Measurements from ENCODE around the gene C1orf35. TPM values are rescaled to one million over a fixed set of nuclear protein-coding genes. Genes with fewer than 3 reads are reported as not detected.

The C1orf35 gene
- total RNA-seq, 1 donor from 2014 or later, result 7.3 TPM

DNA sequence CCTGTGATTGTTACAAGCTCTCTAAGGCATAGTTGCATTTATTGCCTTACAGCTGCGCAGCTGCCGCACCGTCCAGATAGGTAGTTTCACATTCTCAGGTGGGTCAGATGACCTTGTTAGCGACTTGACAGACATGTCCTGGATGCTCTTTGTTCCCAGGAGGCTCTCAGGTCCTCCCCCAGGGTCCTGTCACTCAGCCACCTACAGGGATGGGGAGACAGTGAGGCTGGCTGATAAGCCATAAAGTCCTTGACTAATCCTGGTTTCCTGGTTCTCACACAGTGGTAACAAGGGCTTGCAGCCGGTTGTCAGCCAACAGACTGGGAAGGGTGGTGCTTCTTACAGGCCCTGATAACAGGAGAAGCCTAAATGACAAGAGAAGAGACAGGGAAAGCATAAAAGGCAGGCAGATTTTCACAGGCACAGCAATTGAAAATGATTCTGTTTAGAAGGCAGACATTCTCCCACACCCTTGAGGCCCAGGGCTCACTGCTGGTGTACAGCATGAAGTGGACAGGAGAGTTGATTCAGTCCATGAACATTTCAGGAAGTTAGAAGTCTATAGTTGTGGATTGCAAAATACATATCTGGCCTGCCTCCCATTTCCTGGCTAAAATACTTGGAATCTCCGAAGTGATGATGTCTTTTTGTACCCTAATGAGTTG is 17.7 kb downstream of the C1orf35 start:
- ATAC-seq (ENCODE audit: poor library complexity) (peak; percentile 3), DNase-seq (peak; percentile 36)
- intact Hi-C loops (cut with DNase I), result no loop called here

DNA sequence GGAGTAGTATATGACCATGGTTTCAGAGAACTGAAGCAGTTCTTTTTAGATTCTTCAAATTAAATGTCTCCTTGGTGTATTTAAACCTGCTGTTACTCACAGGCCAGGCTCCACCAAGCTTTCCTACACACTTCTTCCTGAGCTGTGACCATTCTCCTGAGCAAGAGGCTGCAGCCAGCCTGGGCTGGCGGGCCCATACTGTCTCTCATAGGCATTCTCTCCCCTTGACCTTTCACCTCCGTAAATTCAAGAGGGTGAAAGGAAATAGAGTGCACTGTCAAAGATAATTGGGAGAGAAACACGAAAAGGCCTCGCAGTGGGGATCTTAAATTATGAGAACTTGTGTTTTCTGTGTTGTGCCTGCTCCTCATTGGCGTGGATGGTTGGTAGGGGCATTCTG is 18.3 kb downstream of the C1orf35 start:
- no peak for ATAC-seq (ENCODE audit: poor library complexity)
- DNase-seq, result peak; percentile 19
- intact Hi-C loops (cut with DNase I), result no loop called here

GRCh38 chr1:228084325-228084724 is 18.8 kb downstream of the C1orf35 start:
- intact Hi-C loops (cut with DNase I), result no loop called here
- DNase-seq (no peak), ATAC-seq (ENCODE audit: poor library complexity) (no peak)

DNA sequence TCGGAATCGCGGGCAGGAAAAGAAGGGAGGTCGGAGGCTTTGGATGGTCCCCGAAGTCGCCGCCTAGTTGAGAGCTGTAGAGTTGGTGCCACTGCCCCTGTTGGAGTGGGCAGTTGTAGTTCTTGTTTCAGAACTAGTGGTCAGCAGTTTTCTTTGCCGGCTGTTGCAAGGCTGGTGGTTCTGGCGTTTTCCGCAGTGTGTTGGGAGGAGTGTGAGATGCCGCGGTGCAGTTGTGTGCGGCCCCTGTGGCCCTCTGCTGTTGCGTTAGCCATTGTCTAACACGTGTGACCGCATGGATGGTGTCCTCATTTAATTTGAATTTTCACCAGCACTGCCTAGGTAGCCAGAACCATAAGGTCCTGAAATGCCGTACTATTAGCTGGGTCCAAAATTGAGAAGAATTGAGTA is 19.2 kb downstream of the C1orf35 start:
- intact Hi-C loops (cut with DNase I), result no loop called here
- DNase-seq, result peak; percentile 45
- no peak for ATAC-seq (ENCODE audit: poor library complexity)

DNA sequence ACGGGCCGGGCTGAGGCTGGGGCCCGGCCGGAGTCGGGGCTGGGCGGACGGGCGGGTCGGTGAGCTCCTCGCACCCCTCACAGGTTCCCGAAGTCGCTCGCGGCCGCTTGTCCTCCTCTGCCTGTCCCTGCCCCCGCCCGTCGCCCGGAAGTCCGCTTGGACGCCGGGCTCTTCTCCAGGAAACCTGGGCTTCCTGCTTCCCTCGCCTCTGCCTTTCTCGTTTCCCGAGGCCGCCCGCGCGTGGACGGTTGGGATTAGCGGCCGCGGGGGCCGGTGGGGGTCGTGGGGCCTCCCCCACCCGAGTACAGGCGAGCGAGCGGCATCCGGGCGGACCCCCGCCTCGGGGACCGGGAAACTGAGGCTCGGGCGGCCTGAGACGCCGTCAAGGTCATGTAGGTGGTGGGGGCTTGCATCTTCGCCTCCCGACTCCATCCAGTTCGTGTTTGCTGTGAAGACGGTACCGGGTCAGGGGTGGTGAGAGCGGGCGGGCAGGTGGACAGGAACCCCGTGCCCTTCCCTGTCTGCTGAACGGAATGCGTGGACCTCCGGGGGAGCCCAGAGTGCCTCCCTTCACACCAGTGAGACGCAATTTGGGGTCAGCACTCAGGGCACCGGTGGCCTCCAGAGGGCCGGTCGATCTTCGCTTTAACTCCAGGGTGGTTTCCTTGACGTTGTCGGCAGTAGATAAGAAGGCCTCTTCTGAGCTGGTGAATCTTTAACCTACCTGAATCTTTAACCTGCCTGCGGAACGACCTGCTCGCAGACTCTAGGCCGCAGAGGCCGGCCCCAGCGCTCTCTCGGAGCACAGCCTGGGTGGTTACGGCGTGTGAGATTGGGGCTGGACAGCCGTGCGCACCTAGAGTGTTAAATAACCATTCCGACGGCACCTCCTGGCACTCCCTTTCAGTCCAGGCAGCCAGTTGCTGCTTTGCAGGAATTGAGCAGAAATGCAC is 19.9 kb downstream of the C1orf35 start:
- peak; percentile 9 for ATAC-seq (ENCODE audit: poor library complexity)
- peak; percentile 76 for DNase-seq
- intact Hi-C loops (cut with DNase I), result no loop called here

DNA sequence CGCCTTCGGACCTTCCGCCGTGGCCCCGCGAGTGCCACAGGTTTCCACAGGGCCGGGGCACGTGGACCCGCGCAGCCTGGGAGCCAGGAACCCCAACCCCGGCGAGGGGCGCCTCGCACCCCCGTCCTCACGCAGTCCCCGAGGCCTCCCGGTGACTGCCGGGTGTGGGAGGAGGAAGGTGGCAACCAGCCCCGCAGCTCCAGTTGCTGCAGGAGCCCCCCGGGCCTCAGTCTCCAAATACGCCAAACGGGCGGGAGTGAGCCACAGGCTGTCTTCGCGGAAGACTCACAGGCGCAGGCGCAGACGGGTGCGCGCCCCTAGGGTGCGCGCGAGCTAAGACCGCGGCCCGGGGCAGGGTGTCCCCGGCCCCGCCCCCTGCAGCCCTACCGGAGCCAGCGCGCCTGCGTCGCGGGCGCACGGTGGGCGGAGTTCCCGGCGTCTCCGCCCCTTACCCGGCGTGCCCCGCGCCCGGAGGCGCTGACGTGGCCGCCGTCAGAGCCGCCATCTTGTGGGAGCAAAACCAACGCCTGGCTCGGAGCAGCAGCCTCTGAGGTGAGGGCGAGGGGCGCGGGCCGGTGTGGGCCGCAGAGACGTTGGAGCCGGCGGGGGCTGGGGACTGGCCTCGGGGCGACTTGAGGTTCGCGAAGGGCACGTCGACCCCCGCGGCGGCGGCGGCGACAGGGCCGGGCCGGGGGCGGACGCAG is 20.8 kb downstream of the C1orf35 start, which contains the start of gene ARF1:
TSS of gene ARF1 (plus strand) at position 495 of the 704 bp plus-strand sequence. CDS start 14,407 bp downstream, outside the sequence.
- ATAC-seq (ENCODE audit: poor library complexity), result peak; percentile 94
- intact Hi-C loops (cut with DNase I), result no loop called here
- peak; percentile 95 for DNase-seq

GRCh38 chr1:228081578-228082213 is 21.4 kb downstream of the C1orf35 start:
- ATAC-seq (ENCODE audit: poor library complexity) (peak; percentile 18), DNase-seq (peak; percentile 38)
- intact Hi-C loops (cut with DNase I), result no loop called here

- ATAC-seq (ENCODE audit: poor library complexity) (no peak), DNase-seq (peak; percentile 34)
- intact Hi-C loops (cut with DNase I), result no loop called here
These were observed 22.0 kb downstream of the C1orf35 start for GRCh38 chr1:228081144-228081543.

GRCh38 chr1:228079601-228080263 is 23.4 kb downstream of the C1orf35 start:
- intact Hi-C loops (cut with DNase I), result no loop called here
- peak; percentile 17 for DNase-seq

DNA sequence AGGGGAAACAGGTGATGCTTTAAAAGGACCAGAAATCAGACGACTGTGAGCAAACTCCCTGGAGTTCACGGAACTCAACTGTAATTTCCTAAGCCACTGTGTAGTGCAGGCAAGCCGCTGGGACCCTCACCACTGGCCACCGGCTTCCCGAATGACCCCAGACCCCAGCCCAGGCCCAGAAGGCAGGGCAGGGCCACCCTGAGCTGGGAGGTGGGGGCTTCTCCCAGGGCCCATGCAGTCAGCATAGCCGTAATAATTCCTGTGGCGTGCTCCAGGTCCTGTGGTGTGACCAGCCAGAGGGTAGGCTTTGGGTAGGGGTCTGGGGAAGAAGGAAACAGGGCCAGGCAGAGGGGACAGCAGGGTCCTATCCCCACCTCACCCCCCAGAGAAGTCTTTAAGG is 24.1 kb downstream of the C1orf35 start:
- ATAC-seq (ENCODE audit: poor library complexity), result no peak
- intact Hi-C loops (cut with DNase I), result no loop called here
- peak; percentile 20 for DNase-seq

More at GRCh38 chr1:228079601-228080263, 23.4 kb downstream of the C1orf35 start:
- ATAC-seq (ENCODE audit: poor library complexity), result no peak

DNA sequence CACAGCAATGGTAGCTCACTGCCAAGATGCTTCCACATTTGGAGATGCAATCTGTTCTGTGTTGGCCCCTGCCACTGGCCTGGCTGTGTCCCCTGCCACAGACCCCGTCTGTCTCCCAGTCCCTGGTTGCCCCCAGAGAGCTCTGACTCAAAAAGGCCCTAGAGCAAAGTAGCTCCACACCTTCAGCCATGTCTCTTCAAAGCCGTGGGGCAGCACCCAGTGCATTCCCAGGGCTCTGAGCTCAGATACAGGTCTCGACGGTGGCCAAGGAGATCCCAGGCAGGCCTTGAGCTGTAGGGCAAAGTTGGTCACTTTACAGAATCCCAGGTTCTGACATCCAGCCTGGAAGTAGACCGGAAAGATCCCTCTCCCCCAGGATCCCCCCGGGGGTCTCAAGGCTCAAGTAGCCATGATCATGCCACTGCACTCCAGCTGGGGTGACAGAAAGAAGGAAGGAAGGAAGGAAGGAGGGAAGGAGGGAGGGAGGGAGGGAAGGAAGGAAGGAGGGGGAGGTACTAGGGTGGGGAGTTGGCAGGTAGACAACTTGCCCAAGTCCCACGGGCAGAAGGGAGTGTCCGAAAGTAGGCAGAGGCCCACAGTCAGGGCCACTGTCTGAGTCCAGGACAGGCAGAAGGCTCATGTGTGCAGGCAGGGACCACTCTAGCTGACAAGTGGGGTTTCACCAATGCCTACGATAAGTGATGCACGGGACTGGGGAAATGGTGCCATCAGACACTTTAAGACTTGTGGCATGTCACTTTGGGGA is 25.4 kb downstream of the C1orf35 start:
- intact Hi-C loops (cut with DNase I), result no loop called here
- ATAC-seq (ENCODE audit: poor library complexity) (no peak), DNase-seq (peak; percentile 36)

DNA sequence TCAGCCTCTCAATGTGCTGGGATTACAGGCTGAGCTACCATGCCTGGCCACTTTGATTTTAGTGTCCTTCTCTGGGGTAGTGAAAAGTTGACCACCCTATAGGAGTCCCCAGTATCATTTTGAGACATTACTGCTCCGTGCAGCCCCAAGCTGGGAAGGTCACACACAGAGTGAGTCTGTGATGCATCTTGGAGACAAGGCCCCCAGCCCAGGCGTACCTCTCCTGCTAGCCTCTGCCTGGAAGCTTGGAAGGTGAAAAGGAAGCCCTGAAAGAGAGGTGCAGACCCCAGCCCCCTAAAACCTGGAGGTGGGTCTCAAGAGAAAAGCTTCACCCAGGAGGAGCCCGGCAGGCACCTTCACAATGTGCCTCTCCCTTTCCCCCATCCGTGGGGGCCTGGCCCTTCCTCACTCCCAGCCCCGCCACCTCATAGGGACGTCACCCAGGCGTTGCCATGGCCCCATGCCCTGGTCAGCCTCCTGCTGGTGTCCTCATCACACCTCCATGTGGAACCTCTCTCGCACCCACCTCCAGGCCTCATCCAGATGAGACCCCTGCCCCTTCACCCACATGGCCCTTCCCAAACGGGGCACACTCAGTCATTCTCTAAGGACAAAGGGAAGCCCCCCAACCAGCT is 26.2 kb downstream of the C1orf35 start:
- DNase-seq (peak; percentile 30), ATAC-seq (ENCODE audit: poor library complexity) (no peak)
- intact Hi-C loops (cut with DNase I), result no loop called here

DNA sequence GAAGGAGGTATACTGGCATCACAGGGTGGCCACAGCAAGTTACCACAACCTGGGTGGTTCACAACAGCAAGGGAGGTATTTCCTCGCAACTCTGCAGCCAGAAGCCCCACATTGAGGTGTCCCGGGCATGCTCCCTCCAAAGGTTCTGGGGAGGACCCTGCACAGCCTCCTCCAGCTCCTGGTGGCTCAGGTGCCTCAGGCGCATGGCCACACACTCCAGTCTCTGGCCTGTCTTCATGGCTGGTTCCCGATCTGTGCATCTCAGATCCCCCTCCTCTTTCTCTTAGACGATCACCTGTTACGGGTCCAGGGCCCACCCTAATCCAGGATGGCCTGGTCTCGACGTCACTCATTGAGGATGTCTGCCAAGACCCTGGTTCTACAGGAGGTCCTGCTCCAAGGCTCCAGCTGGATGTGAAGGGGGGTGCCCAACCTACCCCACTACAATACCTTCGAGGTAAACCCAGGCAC is 27.3 kb downstream of the C1orf35 start:
- DNase-seq (peak; percentile 34), ATAC-seq (ENCODE audit: poor library complexity) (no peak)
- intact Hi-C loops (cut with DNase I), result no loop called here

DNA sequence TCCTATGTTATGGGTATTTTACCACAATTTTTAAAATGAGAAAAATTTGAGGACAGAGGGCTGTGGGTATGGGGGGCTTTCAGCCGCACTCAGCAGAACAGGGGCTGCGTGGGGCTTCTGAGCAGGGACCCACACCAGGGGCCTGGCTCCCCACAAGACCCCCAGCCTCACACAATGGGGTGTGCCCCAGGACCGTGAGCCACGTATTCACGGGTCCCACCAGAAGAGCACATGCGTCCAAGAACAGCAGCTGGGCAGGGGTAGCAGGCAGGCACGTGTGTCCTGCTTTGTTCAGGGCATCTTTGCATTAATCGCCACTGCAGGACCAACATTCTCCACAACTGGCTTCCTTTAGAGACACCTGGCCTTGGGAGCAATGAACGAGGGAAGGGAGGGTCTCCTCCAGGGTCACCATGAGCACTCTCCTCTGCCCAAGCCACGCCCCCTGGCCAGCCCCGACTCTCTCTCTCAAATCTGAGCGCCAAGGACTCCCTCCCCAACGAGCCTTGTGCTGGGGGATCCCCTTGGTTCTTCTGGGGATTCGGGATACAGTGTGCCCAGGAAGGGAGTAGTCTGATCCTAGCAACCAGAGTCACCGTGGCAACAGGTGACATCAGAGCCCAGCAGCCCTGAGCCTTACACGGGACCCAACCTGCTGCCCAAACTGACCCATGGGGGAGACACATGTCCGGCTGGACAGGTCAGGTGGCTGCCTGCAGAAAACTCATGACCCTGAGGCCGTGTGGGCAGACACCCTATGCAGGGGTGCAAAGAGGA is 28.0 kb downstream of the C1orf35 start:
- ATAC-seq (ENCODE audit: poor library complexity) (no peak), DNase-seq (peak; percentile 45)
- intact Hi-C loops (cut with DNase I), result no loop called here

DNA sequence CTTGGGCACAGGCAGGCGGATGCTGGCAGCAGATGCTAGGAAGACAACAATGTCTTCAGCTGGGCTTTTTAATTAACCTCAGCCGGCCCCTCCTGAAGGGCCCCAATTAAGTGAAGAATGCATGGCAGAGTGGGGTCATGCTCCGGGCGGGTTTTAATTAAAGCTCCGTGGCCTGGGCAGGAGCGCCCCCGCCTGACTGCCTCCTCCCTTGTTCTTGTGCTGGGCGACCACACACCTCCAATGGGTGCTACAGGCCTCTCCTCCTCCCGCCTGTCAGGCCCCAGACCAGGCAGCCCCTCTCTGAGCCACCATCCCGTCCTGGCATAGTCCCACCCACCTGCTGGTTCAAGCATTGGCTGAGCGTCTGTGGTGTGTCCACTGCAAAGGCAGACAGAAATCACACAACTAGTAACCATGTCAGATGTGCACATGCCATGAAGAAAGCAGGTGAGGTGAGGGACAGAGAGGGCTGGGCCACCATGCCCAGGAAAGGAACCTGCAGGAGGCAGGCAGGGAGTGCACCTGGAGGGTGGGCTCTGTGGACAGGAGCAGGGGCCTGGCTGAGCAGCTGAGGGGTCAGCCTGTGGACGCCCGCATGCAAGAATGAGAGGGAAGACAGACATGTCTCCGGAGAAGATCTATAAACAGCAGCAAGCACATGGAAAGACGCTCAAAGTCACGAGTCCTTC is 29.1 kb downstream of the C1orf35 start:
- DNase-seq (peak; percentile 42), ATAC-seq (ENCODE audit: poor library complexity) (no peak)
- intact Hi-C loops (cut with DNase I), result no loop called here
